GM19035 (cell line): Measurements from ENCODE around the gene NIPA2.
A peak's percentile ranks its signal among the peaks of the same experiment; 100 is the strongest.
"Not testable (repeated sequence)": the region's sequence is repeated elsewhere in the genome, so short reads cannot be mapped to it uniquely, and the experiment has no call there.

Experiments used
- ATAC-seq: cut with Tn5 transposase; IDR thresholded peaks from one replicate; pipeline ENCODE4 v1.9.1; 2021; ENCODE audit not compliant: unreplicated experiment

The NIPA2 gene

DNA sequence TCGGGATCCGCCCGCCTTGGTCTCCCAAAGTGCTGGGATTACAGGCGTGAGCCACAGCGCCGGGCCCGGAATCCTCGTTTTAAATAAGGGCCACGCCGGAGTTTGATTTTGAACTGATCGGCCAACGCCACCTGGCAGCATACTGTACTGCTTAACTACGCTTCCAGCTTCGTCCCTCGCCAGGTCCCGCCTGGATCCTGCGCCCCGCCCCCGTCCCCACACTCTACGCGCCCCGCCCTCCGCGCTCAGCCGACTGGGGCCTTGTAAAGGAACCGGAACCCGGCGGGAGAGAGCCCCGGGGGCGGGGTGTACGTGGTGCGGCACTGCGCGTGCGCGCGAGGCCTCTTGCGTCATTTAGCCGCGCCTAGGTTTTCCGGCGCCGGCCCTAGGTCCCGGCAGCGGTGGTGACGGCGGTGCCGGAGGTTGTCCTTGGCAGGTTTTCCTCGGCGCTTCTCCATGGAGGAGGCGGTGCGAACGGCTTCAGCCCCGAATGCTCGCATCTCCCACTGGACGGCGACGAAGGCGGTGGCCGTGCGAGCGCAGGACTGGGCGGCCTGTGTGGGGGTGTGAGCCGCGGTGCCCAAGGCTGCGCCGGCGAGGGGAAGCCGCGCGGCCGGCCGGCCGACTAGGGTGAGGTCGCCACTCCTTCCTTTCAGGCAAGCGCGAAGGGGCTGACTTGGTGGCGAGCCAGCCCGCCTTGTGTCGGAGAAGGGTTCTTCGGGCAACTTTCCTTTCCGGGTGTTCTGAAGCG is at the start of gene NIPA2:
Gene NIPA2, plus strand, starts transcription at position 375 of the 751 bp plus-strand sequence. CDS start 13,066 bp downstream, outside the sequence.
- peak; percentile 85 for ATAC-seq

DNA sequence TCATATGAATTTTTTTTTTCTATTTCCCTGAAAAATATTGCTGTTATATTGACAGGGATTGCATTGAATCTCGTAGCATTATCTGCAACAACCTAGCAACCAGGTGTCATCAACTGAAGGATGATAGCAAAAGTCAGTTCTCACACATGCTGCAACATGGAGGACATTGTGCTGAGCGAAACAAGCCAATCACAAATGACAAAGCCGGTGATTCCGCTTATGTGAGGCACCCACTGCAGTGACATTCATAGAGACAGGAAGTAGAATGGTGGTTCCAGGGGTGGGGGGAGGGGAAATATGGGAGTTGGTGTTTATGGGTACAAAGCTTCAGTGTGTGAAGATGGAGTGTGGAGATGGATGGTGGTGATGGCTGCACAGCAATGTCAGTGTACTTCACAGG is 44.4 kb upstream of the NIPA2 start:
- no peak for ATAC-seq

GRCh38 chr15:22794621-22795167 is 43.8 kb upstream of the NIPA2 start:
- ATAC-seq: no peak

DNA sequence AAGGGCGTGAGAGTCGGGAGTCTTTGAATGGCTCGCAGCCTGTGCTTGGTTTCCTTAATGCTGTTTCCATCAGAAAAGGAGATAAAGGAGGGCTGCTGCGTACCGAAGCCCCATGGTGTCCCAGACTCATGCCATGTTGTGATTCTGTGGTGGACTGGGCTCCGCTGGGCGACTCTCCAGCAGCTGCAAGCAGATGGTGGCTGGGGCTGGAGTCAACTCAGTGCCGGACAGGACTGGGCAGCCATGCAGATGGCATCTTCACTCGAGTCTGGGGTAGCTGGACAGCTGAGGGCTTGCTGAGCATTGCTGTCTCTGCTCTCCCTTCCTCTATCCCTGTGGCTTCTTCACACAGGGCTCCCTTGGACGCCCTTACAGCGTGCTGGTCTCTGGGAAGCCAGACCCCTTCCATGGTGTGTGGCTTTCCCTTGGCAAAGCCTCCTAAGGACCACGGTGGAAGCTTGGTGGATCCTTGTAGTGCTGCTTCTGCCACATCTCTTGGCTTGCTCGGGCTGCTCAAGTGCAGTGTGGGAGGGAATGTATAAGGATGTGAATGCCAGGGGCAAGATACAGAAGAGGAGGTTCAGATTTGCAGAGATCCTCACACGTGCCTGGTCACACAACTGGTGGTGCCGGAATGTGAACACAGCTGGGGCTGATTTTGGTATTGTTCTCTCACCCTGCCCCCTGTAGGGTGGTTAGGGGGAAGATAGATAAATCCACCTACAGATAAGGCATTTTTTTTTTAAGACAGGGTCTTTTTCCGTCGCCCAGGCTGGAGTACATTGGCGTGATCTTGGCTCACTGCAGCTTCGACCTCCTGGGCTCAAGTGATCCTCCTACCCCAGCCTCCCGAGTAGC is 43.0 kb upstream of the NIPA2 start:
- no peak for ATAC-seq

- ATAC-seq: no peak
Observed at GRCh38 chr15:22796079-22796478, 42.4 kb upstream of the NIPA2 start.

DNA sequence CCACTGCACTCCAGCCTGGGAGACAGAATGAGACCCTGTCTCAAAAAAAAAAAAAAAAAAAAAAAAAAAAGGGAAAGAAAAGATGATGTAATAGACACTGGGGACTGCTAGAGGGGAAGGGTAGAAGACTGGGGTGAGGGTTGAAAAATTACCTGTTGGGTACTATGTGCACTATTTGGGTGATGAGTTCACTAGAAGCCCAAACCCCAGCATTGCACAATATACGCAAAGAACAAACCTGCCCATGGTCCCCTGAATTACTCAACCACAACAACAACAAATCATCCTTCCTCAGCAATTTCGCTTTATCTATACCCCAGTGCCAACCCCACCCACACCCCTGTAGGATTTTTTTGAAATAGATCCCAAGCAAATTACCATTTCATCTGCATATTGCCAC is 38.6 kb upstream of the NIPA2 start:
- no peak for ATAC-seq

DNA sequence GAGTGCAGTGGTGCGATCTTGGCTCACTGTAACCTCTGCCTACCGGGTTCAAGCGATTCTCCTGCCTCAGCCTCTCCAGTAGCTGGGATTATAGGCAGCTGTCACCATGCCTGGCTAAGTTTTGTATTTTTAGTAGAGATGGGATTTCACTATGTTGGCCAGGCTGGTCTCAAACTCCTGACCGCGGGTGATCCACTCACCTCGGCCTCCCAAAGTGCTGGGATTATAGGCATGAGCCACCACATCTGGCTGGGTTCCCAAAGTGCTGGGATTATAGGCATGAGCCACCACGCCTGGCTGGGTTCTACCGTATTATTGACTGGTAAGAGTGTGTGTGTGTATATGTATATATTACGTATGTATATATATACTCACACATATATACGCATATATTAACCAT is 35.5 kb upstream of the NIPA2 start:
- not testable (repeated sequence) for ATAC-seq

DNA sequence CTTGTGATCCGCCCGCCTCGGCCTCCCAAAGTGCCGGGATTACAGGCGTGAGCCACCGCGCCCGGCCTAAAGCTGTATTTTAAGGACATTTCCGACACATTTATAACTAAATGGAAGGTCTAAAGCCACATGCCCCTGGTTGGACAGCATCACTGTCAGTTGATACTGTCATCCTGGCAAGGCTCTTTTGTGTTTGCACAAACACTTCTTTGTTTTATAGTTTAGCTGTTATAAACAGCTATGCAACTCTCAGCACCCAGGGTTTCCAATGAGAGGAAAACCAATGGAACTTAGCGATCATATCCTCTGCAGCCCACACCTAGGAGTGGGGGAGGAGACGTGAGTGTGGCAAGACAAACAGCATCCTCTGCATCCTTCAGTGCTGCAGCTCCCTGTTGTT is 32.3 kb upstream of the NIPA2 start:
- no peak for ATAC-seq

GRCh38 chr15:22806664-22807063 is 31.8 kb upstream of the NIPA2 start:
- ATAC-seq: no peak

DNA sequence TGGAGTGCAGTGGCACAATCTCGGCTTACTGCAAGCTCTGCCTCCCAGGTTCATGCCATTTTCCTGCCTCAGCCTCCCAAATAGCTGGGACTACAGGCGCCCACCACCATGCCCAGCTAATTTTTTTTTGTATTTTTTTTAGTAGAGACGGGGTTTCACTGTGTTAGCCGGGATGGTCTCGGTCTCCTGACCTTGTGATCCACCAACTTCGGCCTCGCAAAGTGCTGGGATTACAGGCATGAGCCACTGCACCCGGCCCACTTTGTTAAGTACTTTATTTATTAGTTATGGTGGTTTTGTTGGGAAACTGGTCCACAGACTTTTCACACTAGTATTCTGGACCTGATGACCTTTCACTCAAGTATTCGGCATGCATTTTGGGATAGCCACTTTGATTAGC is 30.6 kb upstream of the NIPA2 start:
- not testable (repeated sequence) for ATAC-seq

DNA sequence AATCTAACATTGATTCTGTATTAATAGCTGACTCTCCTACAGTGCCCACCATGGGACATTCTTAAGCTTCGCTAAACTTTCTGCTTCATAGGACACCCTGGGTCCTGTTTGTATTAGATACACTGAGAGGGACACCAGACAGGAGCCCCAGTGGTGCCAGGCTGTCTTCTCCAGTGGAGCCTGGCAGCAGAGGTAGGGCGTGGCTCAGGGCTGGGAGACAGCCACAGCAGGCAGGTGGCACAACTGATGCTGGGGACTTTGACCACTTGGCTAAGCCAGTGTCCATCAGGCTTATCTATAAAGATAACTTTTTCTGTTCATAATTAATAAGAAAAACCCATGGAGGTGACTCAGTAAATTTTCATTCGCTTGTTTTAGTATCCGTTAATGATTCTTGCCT is 30.2 kb upstream of the NIPA2 start:
- no peak for ATAC-seq

GRCh38 chr15:22808761-22809280 is 29.6 kb upstream of the NIPA2 start:
- ATAC-seq: no peak

- no peak for ATAC-seq
Observed at GRCh38 chr15:22810033-22810852, 28.2 kb upstream of the NIPA2 start.

GRCh38 chr15:22810853-22811338 is 27.6 kb upstream of the NIPA2 start:
- ATAC-seq: no peak

GRCh38 chr15:22811640-22812039 is 26.8 kb upstream of the NIPA2 start:
- ATAC-seq: no peak

- ATAC-seq: no peak
Observed at GRCh38 chr15:22813844-22814243, 24.6 kb upstream of the NIPA2 start.

GRCh38 chr15:22815766-22816165 is 22.7 kb upstream of the NIPA2 start:
- no peak for ATAC-seq

DNA sequence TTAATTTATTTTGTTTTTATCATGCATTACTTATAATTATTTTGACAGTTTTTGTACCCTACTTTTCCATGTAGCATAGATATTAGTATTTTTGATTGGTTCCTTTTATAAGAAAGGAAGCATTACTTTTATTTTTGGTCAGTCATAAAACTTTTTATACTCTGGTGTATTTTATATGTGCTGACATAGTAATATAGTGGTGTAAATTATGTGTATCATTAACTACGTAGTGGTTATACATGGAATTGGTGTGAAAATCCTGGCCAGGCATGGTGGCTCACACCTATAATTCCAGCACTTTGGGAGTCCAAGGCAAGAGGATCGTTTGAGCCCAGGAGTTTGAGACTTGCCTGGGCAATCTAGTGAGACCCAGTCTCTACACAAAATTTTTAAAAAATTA is 18.8 kb upstream of the NIPA2 start:
- no peak for ATAC-seq

DNA sequence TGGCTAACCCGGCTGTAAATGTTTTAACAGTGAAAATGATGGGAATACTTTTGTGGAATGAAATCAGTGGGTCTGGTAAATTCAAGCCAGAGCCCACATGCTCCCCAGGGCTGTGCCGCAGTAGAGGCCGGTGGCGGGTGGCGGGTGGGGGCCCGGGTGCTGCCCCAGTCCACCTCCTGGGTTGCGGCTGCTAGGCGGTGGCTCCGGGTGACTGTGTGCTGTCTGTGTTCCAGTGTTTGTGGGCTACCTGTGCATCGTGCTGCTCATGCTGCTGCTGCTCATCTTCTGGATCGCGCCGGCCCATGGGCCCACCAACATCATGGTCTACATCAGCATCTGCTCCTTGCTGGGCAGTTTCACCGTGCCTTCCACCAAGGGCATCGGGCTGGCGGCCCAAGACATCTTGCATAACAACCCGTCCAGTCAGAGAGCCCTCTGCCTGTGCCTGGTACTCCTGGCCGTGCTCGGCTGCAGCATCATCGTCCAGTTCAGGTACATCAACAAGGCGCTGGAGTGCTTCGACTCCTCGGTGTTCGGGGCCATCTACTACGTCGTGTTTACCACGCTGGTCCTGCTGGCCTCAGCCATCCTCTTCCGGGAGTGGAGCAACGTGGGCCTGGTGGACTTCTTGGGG is 14.9 kb upstream of the NIPA2 start:
- ATAC-seq: no peak

- no peak for ATAC-seq
Observed at GRCh38 chr15:22827125-22827524, 11.3 kb upstream of the NIPA2 start.
